ENCODE measurements around the gene NAPSA. TPM values are rescaled to one million over a fixed set of nuclear protein-coding genes. Genes with fewer than 3 reads are reported as not detected.

NAPSA gene
- polyA plus RNA-seq, 1 experiment = 0.32 TPM

DNA sequence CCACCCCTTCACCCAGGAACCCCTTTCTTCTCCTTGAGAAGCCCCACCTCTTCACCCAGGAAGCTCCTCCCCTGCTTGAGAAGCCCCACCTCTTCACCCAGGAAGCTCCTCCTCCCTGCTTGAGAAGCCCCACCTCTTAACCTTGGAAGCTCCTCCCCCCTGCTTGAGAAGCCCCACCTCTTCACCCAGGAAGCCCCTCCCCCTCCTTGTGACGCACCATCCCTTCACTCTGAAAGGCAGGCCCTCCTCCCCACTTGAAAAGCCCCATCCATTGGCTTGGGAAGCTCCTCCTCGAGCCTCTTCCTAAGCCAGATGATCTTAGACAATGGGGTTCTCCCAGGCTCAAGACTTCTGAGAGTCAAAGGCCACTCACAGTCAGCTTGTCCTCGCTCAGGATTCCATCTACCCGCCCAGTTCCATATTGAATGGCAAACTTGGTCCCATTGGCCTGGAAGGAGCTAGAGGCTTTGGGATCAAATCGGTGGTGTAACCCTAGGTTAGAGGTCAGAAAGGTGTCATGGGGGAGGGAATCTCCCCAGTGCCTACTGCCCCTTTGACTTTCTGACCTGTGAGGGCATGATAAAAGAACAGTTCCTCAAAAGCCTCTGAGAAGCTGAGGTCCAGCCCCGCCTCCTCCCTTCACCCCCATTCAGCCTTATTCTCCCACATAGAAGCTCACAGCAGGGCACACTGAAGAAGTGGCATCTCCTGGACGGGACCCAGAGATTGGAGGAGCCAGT lies 4.0 kb downstream of the NAPSA start:
- TF ChIP-seq, protein P1, sequence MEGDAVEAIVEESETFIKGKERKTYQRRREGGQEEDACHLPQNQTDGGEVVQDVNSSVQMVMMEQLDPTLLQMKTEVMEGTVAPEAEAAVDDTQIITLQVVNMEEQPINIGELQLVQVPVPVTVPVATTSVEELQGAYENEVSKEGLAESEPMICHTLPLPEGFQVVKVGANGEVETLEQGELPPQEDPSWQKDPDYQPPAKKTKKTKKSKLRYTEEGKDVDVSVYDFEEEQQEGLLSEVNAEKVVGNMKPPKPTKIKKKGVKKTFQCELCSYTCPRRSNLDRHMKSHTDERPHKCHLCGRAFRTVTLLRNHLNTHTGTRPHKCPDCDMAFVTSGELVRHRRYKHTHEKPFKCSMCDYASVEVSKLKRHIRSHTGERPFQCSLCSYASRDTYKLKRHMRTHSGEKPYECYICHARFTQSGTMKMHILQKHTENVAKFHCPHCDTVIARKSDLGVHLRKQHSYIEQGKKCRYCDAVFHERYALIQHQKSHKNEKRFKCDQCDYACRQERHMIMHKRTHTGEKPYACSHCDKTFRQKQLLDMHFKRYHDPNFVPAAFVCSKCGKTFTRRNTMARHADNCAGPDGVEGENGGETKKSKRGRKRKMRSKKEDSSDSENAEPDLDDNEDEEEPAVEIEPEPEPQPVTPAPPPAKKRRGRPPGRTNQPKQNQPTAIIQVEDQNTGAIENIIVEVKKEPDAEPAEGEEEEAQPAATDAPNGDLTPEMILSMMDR (IDR thresholded peaks at IDR 0.05; ENCODE audit: insufficient read depth, low read depth, low read length) = no peak
- Histone ChIP-seq H3K36me3 (ENCODE audit: control insufficient read depth, insufficient read depth, low read length) (no peaks in the 10 kb centered on the region), H3K27me3 (ENCODE audit: control insufficient read depth, insufficient read depth, low read length) (no peaks in the 10 kb centered on the region), H3K4me3 (ENCODE audit: low read depth, low read length) (no peak overlapping the region)
- POLR2A ChIA-PET = no interaction called here
- CTCF ChIA-PET = interaction anchor here (1.4 to 1.7 kb wide), 3 partner anchors 8 to 54 kb away, joined by 3 to 6 read pairs (median 3); no protein-coding TSS in a partner anchor
- DNase-seq (ENCODE audit: low read depth) = no peak

DNA sequence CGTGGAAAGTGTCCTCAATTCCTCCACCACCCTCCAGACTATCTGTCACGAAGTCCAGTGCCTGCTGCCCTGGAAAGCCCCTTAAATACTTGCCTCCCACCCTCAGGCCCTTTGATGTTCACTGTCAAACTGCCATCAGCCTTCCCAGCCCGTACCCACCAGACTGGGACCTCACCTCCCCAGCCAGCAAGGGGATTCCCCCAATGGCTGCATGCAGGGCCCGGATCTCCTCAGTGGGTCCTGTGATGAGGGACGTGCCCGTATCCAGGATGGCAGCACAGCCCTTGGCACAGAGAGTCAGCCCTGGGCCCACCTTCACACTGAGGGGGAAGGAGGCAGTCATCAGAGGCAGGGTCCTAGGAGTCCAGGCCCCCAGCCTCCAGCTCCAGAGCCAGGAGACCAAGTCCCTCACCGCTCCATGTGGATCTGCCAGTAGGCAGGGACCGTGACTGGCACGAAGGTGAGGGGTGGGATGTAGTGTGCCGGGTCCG lies 6.1 kb downstream of the NAPSA start:
- ChIA-PET CTCF (interaction anchor here (0.9 to 2.8 kb wide), 2 partner anchors 10 to 103 kb away, joined by 4 to 25 read pairs; no protein-coding TSS in a partner anchor), POLR2A (no interaction called here)

DNA sequence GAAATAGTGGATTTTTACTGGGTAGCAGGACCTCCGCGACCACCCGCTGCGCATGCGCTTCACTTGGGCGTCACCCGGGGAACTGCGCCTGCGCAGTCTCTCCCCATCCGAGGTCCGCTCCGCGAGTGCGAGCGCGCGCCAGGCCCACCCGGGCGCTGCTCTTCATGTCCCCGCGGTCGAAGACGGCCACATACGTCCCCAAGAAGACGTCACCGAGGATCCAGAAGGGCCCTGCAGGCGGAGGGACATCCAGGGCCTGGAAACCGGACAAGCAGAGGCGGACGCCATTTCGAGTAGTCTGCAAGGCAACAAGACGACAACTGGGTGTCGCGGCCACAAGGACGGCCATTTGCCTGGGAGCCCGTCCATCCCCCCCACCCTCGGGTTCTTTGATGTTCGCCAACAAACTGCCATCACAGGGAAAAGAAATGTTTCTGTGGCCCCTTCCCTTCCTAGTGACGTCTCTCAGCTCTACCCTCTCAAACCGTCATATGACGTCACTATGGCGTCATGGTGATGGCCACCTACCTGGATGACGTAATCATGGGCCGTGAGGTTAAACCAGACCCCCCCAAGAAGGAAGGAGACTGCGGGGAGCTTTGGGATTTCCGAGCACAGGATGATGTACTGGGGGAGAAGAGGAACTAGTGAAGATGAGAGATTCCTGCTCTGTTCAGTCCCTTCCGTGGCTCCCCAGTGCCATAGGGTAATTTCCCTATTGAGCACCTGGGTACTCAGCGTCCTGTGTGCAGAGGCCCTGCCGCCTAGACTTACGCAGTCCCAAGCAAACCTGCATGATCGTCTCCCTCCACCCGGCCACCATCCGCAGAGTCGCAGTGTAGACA lies 6.7 kb downstream of the NAPSA start:
- Histone ChIP-seq H3K27me3 (ENCODE audit: control insufficient read depth, insufficient read depth, low read length) (no peaks in the 10 kb centered on the region), H3K36me3 (ENCODE audit: control insufficient read depth, insufficient read depth, low read length) (no peaks in the 10 kb centered on the region), H3K4me3 (ENCODE audit: low read depth, low read length) (peak overlapping the region; percentile 54)
- DNase-seq (ENCODE audit: low read depth) = no peak
- ChIA-PET CTCF (interaction anchor here (0.6 to 3.2 kb wide), 8 partner anchors 9 to 642 kb away, joined by 3 to 79 read pairs (median 8); no protein-coding TSS in a partner anchor), POLR2A (no interaction called here)
- TF ChIP-seq, protein P1 (IDR thresholded peaks at IDR 0.05; ENCODE audit: insufficient read depth, low read depth, low read length) = no peak

More for the DNA sequence above, 6.1 kb downstream of the NAPSA start:
- Histone ChIP-seq H3K4me3 (ENCODE audit: low read depth, low read length) (no peak overlapping the region), H3K27me3 (ENCODE audit: control insufficient read depth, insufficient read depth, low read length) (no peaks in the 10 kb centered on the region), H3K36me3 (ENCODE audit: control insufficient read depth, insufficient read depth, low read length) (no peaks in the 10 kb centered on the region)
- TF ChIP-seq, protein P1 (IDR thresholded peaks at IDR 0.05; ENCODE audit: insufficient read depth, low read depth, low read length) = no peak
- DNase-seq (ENCODE audit: low read depth) = no peak

DNA sequence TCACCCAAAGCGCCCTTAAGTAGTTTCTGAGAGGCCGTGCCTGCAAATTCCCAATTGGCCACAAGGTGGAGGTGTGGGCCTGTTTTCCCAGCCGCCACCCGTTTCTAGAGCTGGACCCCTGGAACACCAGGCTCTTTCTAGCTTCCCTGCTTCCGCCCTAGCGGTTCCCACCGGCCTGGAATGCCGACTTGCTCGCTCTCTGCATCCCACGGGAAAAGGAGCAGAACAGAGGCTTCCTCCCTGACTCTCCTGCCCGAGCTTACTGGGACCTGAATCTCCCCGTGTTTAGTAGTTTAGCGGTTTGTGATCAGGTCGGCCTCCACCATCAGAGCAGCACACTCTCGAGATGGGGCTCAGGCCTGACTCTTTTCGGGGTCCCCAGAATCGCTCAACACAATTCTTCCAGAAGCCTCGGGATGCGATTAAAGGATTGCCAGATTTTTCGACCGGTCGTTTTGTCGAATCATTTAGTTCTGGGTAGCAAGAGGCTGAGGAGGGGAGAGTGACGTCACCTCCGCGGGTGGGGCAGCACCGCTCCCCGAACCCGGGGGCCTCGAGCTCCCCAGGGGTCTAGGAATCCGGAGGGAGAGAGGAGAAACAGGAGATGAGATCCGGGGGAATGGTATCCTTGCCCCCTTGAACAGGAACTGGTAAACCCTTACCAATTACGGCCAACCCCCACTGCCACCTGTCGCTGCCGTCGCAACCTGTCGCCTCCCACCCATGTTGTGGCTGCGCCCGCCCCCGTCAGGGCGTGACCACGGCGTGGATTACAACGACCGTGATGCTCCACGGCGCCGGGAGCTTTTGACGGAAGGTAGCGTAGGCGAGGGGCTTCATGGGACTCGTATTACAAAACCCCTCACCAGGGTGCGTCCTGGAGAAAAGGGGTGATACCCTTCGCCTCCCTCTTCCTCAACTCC lies 8.0 kb downstream of the NAPSA start:
- no peak for DNase-seq (ENCODE audit: low read depth)
- TF ChIP-seq, protein P1 (IDR thresholded peaks at IDR 0.05; ENCODE audit: insufficient read depth, low read depth, low read length) = peak; percentile 86
- H3K4me3 ChIP-seq (ENCODE audit: low read depth, low read length) = peak overlapping the region; percentile 42
- no peaks in the 10 kb centered on the region for H3K36me3 ChIP-seq (ENCODE audit: control insufficient read depth, insufficient read depth, low read length)
- CTCF ChIA-PET = interaction anchor here (0.6 to 3.2 kb wide), 23 partner anchors 8 to 564 kb away, joined by 3 to 79 read pairs (median 4); partner anchors contain the start of genes ASPDH, NAPSA and NR1H2
- H3K27me3 ChIP-seq (ENCODE audit: control insufficient read depth, insufficient read depth, low read length) = no peaks in the 10 kb centered on the region
- POLR2A ChIA-PET = no interaction called here
